ENCODE measurements around the gene RAD1.

DNA sequence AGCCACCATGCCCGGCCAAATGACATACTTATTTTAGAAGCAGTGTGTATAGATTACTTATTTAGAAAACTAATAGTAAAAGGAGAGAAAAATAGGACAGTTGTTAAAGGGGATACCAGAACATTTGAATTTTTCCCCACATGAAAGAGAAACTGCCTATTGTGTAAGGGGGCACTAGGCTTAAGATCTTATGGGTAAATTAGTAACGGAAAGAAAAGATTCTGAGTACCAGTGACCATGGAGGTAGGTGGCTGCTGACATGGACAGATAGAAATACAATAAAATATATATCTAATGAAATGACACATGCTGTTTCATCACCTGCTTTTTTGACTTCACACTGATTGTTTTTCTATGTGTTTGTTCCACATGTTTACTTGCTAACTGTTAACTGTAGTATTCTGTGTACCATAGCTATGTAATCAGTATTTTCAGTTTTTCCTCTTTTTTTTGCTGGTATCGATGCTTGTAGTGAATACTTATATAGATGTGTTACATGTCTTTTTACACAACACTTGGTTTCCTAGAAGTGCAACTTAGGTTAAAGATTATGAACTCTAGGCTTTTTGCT lies 11.1 kb upstream of the RAD1 start:
- TF ChIP-seq, protein P1, sequence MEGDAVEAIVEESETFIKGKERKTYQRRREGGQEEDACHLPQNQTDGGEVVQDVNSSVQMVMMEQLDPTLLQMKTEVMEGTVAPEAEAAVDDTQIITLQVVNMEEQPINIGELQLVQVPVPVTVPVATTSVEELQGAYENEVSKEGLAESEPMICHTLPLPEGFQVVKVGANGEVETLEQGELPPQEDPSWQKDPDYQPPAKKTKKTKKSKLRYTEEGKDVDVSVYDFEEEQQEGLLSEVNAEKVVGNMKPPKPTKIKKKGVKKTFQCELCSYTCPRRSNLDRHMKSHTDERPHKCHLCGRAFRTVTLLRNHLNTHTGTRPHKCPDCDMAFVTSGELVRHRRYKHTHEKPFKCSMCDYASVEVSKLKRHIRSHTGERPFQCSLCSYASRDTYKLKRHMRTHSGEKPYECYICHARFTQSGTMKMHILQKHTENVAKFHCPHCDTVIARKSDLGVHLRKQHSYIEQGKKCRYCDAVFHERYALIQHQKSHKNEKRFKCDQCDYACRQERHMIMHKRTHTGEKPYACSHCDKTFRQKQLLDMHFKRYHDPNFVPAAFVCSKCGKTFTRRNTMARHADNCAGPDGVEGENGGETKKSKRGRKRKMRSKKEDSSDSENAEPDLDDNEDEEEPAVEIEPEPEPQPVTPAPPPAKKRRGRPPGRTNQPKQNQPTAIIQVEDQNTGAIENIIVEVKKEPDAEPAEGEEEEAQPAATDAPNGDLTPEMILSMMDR (IDR thresholded peaks at IDR 0.05; ENCODE audit: insufficient read depth, low read depth, low read length): no peak
- TF ChIP-seq EZH2 (IDR thresholded peaks at IDR 0.05; ENCODE audit: insufficient read depth, low read length): no peak
